Adrenal gland (tissue), 5 donors: Measurements from ENCODE around the gene BAHCC1.

Experiments used
- CTCF ChIP-seq, 6 experiments: fragments of 450-650 bp in 4 of 6; fragments of 200-600 bp in 2 of 6; sonication (generic) in 1 of 6; IDR thresholded peaks; 1 replicate in 5 of 6; 2 replicates in 1 of 6; pipeline versions ENCODE4 v1.5.1 to v1.8.0; 2016 to 2021; ENCODE audit warnings: antibody characterized with exemption in 6 of 6, mild to moderate bottlenecking in 2 of 6, moderate library complexity in 1 of 6
- POLR2A ChIP-seq, 2 donors: fragments of 450-650 bp; IDR thresholded peaks; one replicate each; pipeline ENCODE4 v1.6.1; 2017; ENCODE audit warnings: antibody characterized with exemption in 2 of 2, mild to moderate bottlenecking in 2 of 2, moderate library complexity in 1 of 2
- donor health status: DM: no; HTN: no; CAD: no.

GRCh38 chr17:81396278-81396721 is 1.0 kb downstream of the BAHCC1 start:
- TF ChIP-seq CTCF (IDR thresholded peaks at IDR 0.05) (no peak), POLR2A (IDR thresholded peaks at IDR 0.05) (peak in 1 of 2 donors; percentile 1)
